Endothelial cell of umbilical vein (primary cell): Measurements from ENCODE around the gene DLK1. TPM values are rescaled to one million over a fixed set of nuclear protein-coding genes. Genes with fewer than 3 reads are reported as not detected.

Experiments
- BruUV-seq: library from RNA; stranded (reverse); fragments of 400-500 nt; replicated peaks from 2 replicates; lab custom pipeline; 2021; lab: Mats Ljungman, UMichigan
- CTCF ChIA-PET: fragments of 300-600, 350-600 bp; sonication (Branson Sonifier 250); formaldehyde crosslinking; loops from one replicate; lab custom pipeline; 2021; ENCODE audit warnings: antibody characterized with exemption, inconsistent platforms; lab: Charles Lee
- POLR2A ChIA-PET: fragments of 300-600, 350-600 bp; sonication (Branson Sonifier 250); formaldehyde crosslinking; loops from one replicate; lab custom pipeline; 2021; ENCODE audit warnings: antibody characterized with exemption, inconsistent platforms; lab: Charles Lee
- DNase-seq: peaks from one replicate; pipeline ENCODE4 v3.0.0-alpha.2; 2011; ENCODE audit warnings: low read depth, low spot score
- FAIRE-seq: peaks from 2 replicates; lab custom pipeline; 2011; peaks lifted over from hg19 to GRCh38; lab: Jason Lieb, UNC
- H2AFZ ChIP-seq: 2 replicates; pipeline ENCODE4 v1.6.0; 2012; ENCODE audit warnings: low read depth, low read length, control low read depth, inconsistent platforms
- H3K27ac ChIP-seq: 2 replicates; pipeline ENCODE4 v1.5.1; 2011; ENCODE audit warnings: low read depth, mild to moderate bottlenecking, control low read depth, low read length, moderate library complexity; ENCODE audit not compliant: insufficient read depth
- H3K27me3 ChIP-seq, 2 experiments: 2 replicates each; pipeline versions ENCODE4 v1.6.0 to v1.6.1; 2011; ENCODE audit warnings: low read length in 2 of 2, mixed read lengths in 1 of 2; ENCODE audit not compliant: control insufficient read depth in 2 of 2, insufficient read depth in 2 of 2
- H3K36me3 ChIP-seq, 2 experiments: 2 replicates in 1 of 2; 3 replicates in 1 of 2; pipeline ENCODE4 v1.5.1; 2011; ENCODE audit warnings: low read length in 2 of 2, mild to moderate bottlenecking in 1 of 2, moderate library complexity in 1 of 2; ENCODE audit not compliant: control insufficient read depth in 2 of 2, insufficient read depth in 2 of 2; ENCODE audit errors: extremely low read depth in 1 of 2
- H3K4me1 ChIP-seq: 3 replicates; pipeline ENCODE4 v1.5.1; 2011; ENCODE audit warnings: mild to moderate bottlenecking, low read length; ENCODE audit not compliant: control insufficient read depth, insufficient read depth; ENCODE audit errors: extremely low read depth
- H3K4me2 ChIP-seq: 2 replicates; pipeline ENCODE4 v1.6.1; 2011; ENCODE audit warnings: low read length, control low read depth, mixed read lengths; ENCODE audit not compliant: insufficient read depth
- H3K4me3 ChIP-seq, 3 experiments: fragments of 200-600 bp in 1 of 3; sonication (generic), shearing (Covaris generic) in 1 of 3; replicated peaks in 1 of 3; 2 replicates each; pipeline ENCODE4 v1.5.1; 2011 to 2016; ENCODE audit warnings: control low read depth in 3 of 3, low read length in 3 of 3, mild to moderate bottlenecking in 2 of 3, inconsistent platforms in 1 of 3, low read depth in 1 of 3, moderate library complexity in 1 of 3; ENCODE audit not compliant: insufficient read depth in 1 of 3
- H3K79me2 ChIP-seq: 2 replicates; pipeline ENCODE4 v1.6.0; 2012; ENCODE audit warnings: low read length, inconsistent platforms; ENCODE audit not compliant: control insufficient read depth, insufficient read depth
- H3K9ac ChIP-seq: replicated peaks from 2 replicates; pipeline ENCODE3; 2011; ENCODE audit warnings: low read length, control low read depth; ENCODE audit not compliant: insufficient read depth; ENCODE audit errors: extremely low read depth
- H3K9me1 ChIP-seq: replicated peaks from 3 replicates; pipeline ENCODE4 v1.6.0; 2011; ENCODE audit warnings: mild to moderate bottlenecking, low read length; ENCODE audit not compliant: control insufficient read depth, insufficient read depth; ENCODE audit errors: extremely low read depth
- H3K9me3 ChIP-seq: replicated peaks from 2 replicates; pipeline ENCODE4 v1.5.1; 2012; ENCODE audit warnings: low read length, inconsistent platforms; ENCODE audit not compliant: control insufficient read depth, insufficient read depth
- H4K20me1 ChIP-seq: replicated peaks from 2 replicates; pipeline ENCODE3; 2011; ENCODE audit warnings: mild to moderate bottlenecking, low read length; ENCODE audit not compliant: control insufficient read depth, insufficient read depth; ENCODE audit errors: extremely low read depth
- FOS ChIP-seq: IDR thresholded peaks from 2 replicates; pipeline ENCODE4 v1.6.1; 2011; ENCODE audit warnings: mild to moderate bottlenecking, low read length, moderate library complexity, borderline replicate concordance; ENCODE audit not compliant: insufficient read depth
- GATA2 ChIP-seq: IDR thresholded peaks from 2 replicates; pipeline ENCODE4 v1.7.0; 2011; ENCODE audit warnings: low read depth, mild to moderate bottlenecking, moderate library complexity, mixed read lengths, low read length; ENCODE audit not compliant: insufficient read length, insufficient read depth
- POLR2A ChIP-seq: IDR thresholded peaks from 2 replicates; pipeline ENCODE4 v1.6.1; 2012; ENCODE audit warnings: low read depth, mild to moderate bottlenecking, control low read depth, low read length
- POLR2AphosphoS5 ChIP-seq: IDR thresholded peaks from 2 replicates; pipeline ENCODE4 v1.6.1; 2012; ENCODE audit warnings: low read depth, mild to moderate bottlenecking, control low read depth, low read length, moderate library complexity; ENCODE audit not compliant: insufficient read depth
- dilution Hi-C: fragments of 300-500 bp; cut with MboI; formaldehyde crosslinking; loops from one replicate; pipeline ENCODE4 v1.15.0; 2019; ENCODE audit warnings: low sequenced_read_pairs; ENCODE audit not compliant: extremely low pct_ligation_motif_present
- intact Hi-C: fragments of 100-400 bp; cut with micrococcal nuclease; formaldehyde crosslinking; loops from one replicate; pipeline ENCODE4 v1.10.0; 2022
- polyA plus RNA-seq, 4 experiments: library from polyadenylated mRNA; depleted of rRNA in 3 of 4; stranded (reverse) in 3 of 4; unstranded in 1 of 4; fragments of >200 nt; gene quantifications; 2 replicates each; pipeline versions ENCODE4 v1.2.1 to v1.2.3, GENCODE V29; 2011 to 2012; ENCODE audit warnings: missing spikeins in 1 of 4
- total RNA-seq: library from RNA; stranded (reverse); gene quantifications from 2 replicates; pipeline ENCODE4 v1.2.3, GENCODE V29; 2021
- TF ChIP-seq, protein P1 (sequence below): IDR thresholded peaks from 2 replicates; pipeline ENCODE4 v1.6.1; 2011; ENCODE audit not compliant: insufficient read depth, insufficient read length
- TF ChIP-seq, protein P2 (sequence below), 2 donors: IDR thresholded peaks; 1 replicate in 1 of 2; 2 replicates in 1 of 2; pipeline ENCODE4 v1.5.1; 2011; ENCODE audit warnings: low read length in 2 of 2, mild to moderate bottlenecking in 2 of 2, moderate library complexity in 2 of 2, control low read depth in 1 of 2, inconsistent platforms in 1 of 2, low read depth in 1 of 2; ENCODE audit not compliant: insufficient read depth in 1 of 2; ENCODE audit errors: extremely low read depth in 1 of 2

Gene DLK1
- total and polyA plus RNA-seq, 2 donors (not counting 3 experiments of a cell fraction or from before 2014, with no cell fraction given) = not detected

GRCh38 chr14:100767003-100767787, 40.5 kb downstream of the DLK1 start:
- no peaks in the 10 kb centered on the region for H3K9me3 ChIP-seq
- no peaks in the 10 kb centered on the region for H4K20me1 ChIP-seq
- peaks cover 3% of the 10 kb centered on the region for H3K4me1 ChIP-seq
- H3K9ac ChIP-seq = no peak overlapping the region
- no peak overlapping the region for H3K4me2 ChIP-seq
- CTCF ChIA-PET = no interaction called here
- H2AFZ ChIP-seq = no peak overlapping the region
- no peak for FAIRE-seq
- POLR2A ChIA-PET = no interaction called here
- H3K27me3 ChIP-seq = peaks cover 0 to 2% of the 10 kb centered on the region in 2 experiments
- H3K9me1 ChIP-seq = no peaks in the 10 kb centered on the region
- no peaks in the 10 kb centered on the region for H3K36me3 ChIP-seq
- H3K27ac ChIP-seq = no peak overlapping the region
- H3K79me2 ChIP-seq = no peaks in the 10 kb centered on the region
- no TSS peak for BruUV-seq
- TF ChIP-seq, protein P1, sequence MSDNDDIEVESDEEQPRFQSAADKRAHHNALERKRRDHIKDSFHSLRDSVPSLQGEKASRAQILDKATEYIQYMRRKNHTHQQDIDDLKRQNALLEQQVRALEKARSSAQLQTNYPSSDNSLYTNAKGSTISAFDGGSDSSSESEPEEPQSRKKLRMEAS = no peak
- TF ChIP-seq POLR2AphosphoS5 (no peak), GATA2 (no peak), POLR2A (no peak), FOS (no peak)
- TF ChIP-seq, protein P2, sequence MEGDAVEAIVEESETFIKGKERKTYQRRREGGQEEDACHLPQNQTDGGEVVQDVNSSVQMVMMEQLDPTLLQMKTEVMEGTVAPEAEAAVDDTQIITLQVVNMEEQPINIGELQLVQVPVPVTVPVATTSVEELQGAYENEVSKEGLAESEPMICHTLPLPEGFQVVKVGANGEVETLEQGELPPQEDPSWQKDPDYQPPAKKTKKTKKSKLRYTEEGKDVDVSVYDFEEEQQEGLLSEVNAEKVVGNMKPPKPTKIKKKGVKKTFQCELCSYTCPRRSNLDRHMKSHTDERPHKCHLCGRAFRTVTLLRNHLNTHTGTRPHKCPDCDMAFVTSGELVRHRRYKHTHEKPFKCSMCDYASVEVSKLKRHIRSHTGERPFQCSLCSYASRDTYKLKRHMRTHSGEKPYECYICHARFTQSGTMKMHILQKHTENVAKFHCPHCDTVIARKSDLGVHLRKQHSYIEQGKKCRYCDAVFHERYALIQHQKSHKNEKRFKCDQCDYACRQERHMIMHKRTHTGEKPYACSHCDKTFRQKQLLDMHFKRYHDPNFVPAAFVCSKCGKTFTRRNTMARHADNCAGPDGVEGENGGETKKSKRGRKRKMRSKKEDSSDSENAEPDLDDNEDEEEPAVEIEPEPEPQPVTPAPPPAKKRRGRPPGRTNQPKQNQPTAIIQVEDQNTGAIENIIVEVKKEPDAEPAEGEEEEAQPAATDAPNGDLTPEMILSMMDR (IDR thresholded peaks at IDR 0.05; ENCODE audit: extremely low read depth in 1 of 2, insufficient read depth in 1 of 2, low read depth in 1 of 2, low read length in 2 of 2) = no peak
- dilution Hi-C loops (no loop called here), intact Hi-C loops (no loop called here)
- DNase-seq = no peak
- no peak overlapping the region for H3K4me3 ChIP-seq
